T-helper 17 cell (primary cell): ENCODE measurements around the gene MBL2. TPM values are rescaled to one million over a fixed set of nuclear protein-coding genes. Genes with fewer than 3 reads are reported as not detected.

Source experiments
- ATAC-seq: fragments of 150-1000 bp; cut with Tn5 transposase; 2 replicates; pipeline ENCODE4 v1.10.0; 2021; ENCODE audit warnings: mild to moderate bottlenecking, moderate library complexity
- DNase-seq, 3 donors: peaks; one replicate each; pipeline versions ENCODE4 v3.0.0 to v3.0.0-alpha.2; 2020 to 2021
- H3K9me3 ChIP-seq: one replicate; pipeline ENCODE4 v1.7.0; 2013; ENCODE audit warnings: low read length, mild to moderate bottlenecking; ENCODE audit not compliant: control insufficient read depth, poor library complexity, severe bottlenecking
- H3K27ac Mint-ChIP-seq: one replicate; pipeline ENCODE4 v1.8.0; 2022; ENCODE audit warnings: mild to moderate bottlenecking, moderate library complexity, mixed read lengths
- H3K27me3 Mint-ChIP-seq: one replicate; pipeline ENCODE4 v1.8.0; 2022; ENCODE audit warnings: mixed read lengths
- H3K36me3 Mint-ChIP-seq: one replicate; pipeline ENCODE4 v1.8.0; 2022; ENCODE audit warnings: low read depth, mixed read lengths
- H3K4me1 Mint-ChIP-seq: one replicate; pipeline ENCODE4 v1.8.0; 2022; ENCODE audit warnings: mild to moderate bottlenecking, mixed read lengths
- H3K4me3 Mint-ChIP-seq: one replicate; pipeline ENCODE4 v1.8.0; 2022; ENCODE audit warnings: mild to moderate bottlenecking, moderate library complexity, mixed read lengths
- total RNA-seq, 4 donors: library from RNA in 2 of 4; stranded (reverse) in 2 of 4; gene quantifications; one replicate each; pipeline ENCODE4 v1.2.3 and lab custom pipeline; 2022 to 2026

Gene MBL2
- total RNA-seq, 2 donors from 2014 or later, result not detected

- Mint-ChIP-seq H3K36me3 (no peaks in the 10 kb centered on the region), H3K4me1 (no peaks in the 10 kb centered on the region), H3K27me3 (no peaks in the 10 kb centered on the region), H3K4me3 (no peak overlapping the region), H3K27ac (no peak overlapping the region)
- ATAC-seq (no peak), DNase-seq (no peak)
- H3K9me3 ChIP-seq, result no peaks in the 10 kb centered on the region
Measured at GRCh38 chr10:52744057-52744805, 28.4 kb downstream of the MBL2 start.

- ATAC-seq (no peak), DNase-seq (no peak)
- Mint-ChIP-seq H3K4me1 (no peaks in the 10 kb centered on the region), H3K4me3 (no peak overlapping the region), H3K27me3 (no peaks in the 10 kb centered on the region), H3K36me3 (no peaks in the 10 kb centered on the region), H3K27ac (no peak overlapping the region)
- H3K9me3 ChIP-seq, result no peaks in the 10 kb centered on the region
Measured at GRCh38 chr10:52742731-52743130, 29.9 kb downstream of the MBL2 start.

- H3K4me3 Mint-ChIP-seq, result no peak overlapping the region
- ATAC-seq (no peak), DNase-seq (no peak)
- no peaks in the 10 kb centered on the region for H3K9me3 ChIP-seq
- no peak overlapping the region for H3K27ac Mint-ChIP-seq
- no peaks in the 10 kb centered on the region for H3K4me1 Mint-ChIP-seq
- H3K27me3 Mint-ChIP-seq, result no peaks in the 10 kb centered on the region
- H3K36me3 Mint-ChIP-seq, result no peaks in the 10 kb centered on the region
Measured at GRCh38 chr10:52741851-52742250, 30.7 kb downstream of the MBL2 start.

- no peaks in the 10 kb centered on the region for H3K4me1 Mint-ChIP-seq
- no peaks in the 10 kb centered on the region for H3K36me3 Mint-ChIP-seq
- DNase-seq (no peak), ATAC-seq (no peak)
- no peak overlapping the region for H3K27ac Mint-ChIP-seq
- H3K4me3 Mint-ChIP-seq, result no peak overlapping the region
- H3K27me3 Mint-ChIP-seq, result no peaks in the 10 kb centered on the region
- H3K9me3 ChIP-seq, result no peaks in the 10 kb centered on the region
Measured at GRCh38 chr10:52740913-52741675, 31.5 kb downstream of the MBL2 start.

GRCh38 chr10:52740155-52740549 is 32.4 kb downstream of the MBL2 start:
- ATAC-seq (no peak), DNase-seq (no peak)
- Mint-ChIP-seq H3K27me3 (no peaks in the 10 kb centered on the region), H3K4me1 (no peaks in the 10 kb centered on the region), H3K27ac (no peak overlapping the region), H3K4me3 (no peak overlapping the region), H3K36me3 (no peaks in the 10 kb centered on the region)
- H3K9me3 ChIP-seq, result no peaks in the 10 kb centered on the region

GRCh38 chr10:52739380-52740154 is 33.0 kb downstream of the MBL2 start:
- H3K36me3 Mint-ChIP-seq, result no peaks in the 10 kb centered on the region
- H3K9me3 ChIP-seq, result no peaks in the 10 kb centered on the region
- DNase-seq (no peak), ATAC-seq (no peak)
- H3K27ac Mint-ChIP-seq, result no peak overlapping the region
- no peaks in the 10 kb centered on the region for H3K4me1 Mint-ChIP-seq
- H3K4me3 Mint-ChIP-seq, result no peak overlapping the region
- no peaks in the 10 kb centered on the region for H3K27me3 Mint-ChIP-seq

- Mint-ChIP-seq H3K36me3 (no peaks in the 10 kb centered on the region), H3K4me1 (no peaks in the 10 kb centered on the region), H3K27me3 (no peaks in the 10 kb centered on the region), H3K4me3 (no peak overlapping the region), H3K27ac (no peak overlapping the region)
- ATAC-seq (no peak), DNase-seq (no peak)
- no peaks in the 10 kb centered on the region for H3K9me3 ChIP-seq
Measured at GRCh38 chr10:52738951-52739350, 33.6 kb downstream of the MBL2 start.

- H3K4me1 Mint-ChIP-seq, result no peaks in the 10 kb centered on the region
- H3K27ac Mint-ChIP-seq, result no peak overlapping the region
- H3K4me3 Mint-ChIP-seq, result no peak overlapping the region
- no peak for DNase-seq
- no peaks in the 10 kb centered on the region for H3K27me3 Mint-ChIP-seq
- no peak for ATAC-seq
- no peaks in the 10 kb centered on the region for H3K36me3 Mint-ChIP-seq
- no peaks in the 10 kb centered on the region for H3K9me3 ChIP-seq
Measured at GRCh38 chr10:52729271-52730104, 43.1 kb downstream of the MBL2 start.

- Mint-ChIP-seq H3K27me3 (no peaks in the 10 kb centered on the region), H3K4me1 (no peaks in the 10 kb centered on the region), H3K36me3 (no peaks in the 10 kb centered on the region), H3K4me3 (no peak overlapping the region), H3K27ac (no peak overlapping the region)
- DNase-seq (no peak), ATAC-seq (no peak)
- no peaks in the 10 kb centered on the region for H3K9me3 ChIP-seq
Measured at GRCh38 chr10:52720018-52720417, 52.6 kb downstream of the MBL2 start.
